Measurements from ENCODE around the gene SH3RF2.

The SH3RF2 gene

DNA sequence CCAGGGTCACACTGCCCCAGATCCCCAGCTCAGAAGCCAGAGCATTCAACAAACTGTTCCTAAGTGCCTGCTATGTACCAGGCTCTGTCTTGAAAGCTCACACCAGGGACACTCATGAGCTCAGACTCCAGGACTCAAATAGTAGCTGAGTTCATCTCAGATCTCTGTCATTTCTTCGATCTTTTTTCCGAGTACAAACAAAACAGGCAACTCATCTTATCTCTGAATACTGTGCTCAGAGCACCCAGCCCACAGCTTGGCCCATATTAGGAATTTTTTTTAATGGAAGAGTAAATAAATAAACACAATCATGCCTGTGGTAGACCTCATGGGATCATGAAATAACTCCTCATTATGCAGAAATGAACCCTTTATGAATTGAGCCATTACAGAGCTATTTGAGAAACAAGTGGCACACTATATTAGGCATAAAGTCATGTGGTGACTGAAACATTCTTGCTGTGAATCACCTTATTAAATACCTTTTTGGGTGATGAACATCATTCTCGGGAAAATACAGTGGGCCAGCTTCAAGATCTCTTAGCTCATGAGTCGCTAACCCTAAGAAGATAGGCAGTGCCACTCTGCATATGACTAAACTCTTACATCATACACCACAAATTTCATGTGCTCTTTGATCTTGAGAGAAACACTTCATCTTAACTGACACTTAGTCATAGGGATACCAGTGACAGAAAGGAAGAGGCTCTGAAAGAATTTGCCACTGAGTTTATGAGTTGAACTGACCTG, 9.9 kb downstream of the SH3RF2 start (continued):
- TF ChIP-seq ZBTB8A (tag by site-specific recombination; IDR thresholded peaks at IDR 0.05) (no peak), ZNF140 (tag by site-specific recombination; IDR thresholded peaks at IDR 0.05) (no peak), OSR2 (tag by site-specific recombination; IDR thresholded peaks at IDR 0.05) (peak; percentile 90), ELK4 (IDR thresholded peaks at IDR 0.05; ENCODE audit: borderline replicate concordance, low read depth, low read length) (no peak), ZBTB6 (tag by site-specific recombination; IDR thresholded peaks at IDR 0.05) (no peak; the same call in 1 of the 2 replicates), ZNF830 (tag by site-specific recombination; IDR thresholded peaks at IDR 0.05; ENCODE audit: low read depth) (no peak), BCL11A (tag by site-specific recombination; IDR thresholded peaks at IDR 0.05; ENCODE audit: low read depth) (peak; percentile 39; the same call in 1 of the 2 replicates), ZNF394 (tag by site-specific recombination; IDR thresholded peaks at IDR 0.05; ENCODE audit: borderline replicate concordance) (peak; percentile 77; the same call in 1 of the 2 replicates), ZNF510 (tag by site-specific recombination; IDR thresholded peaks at IDR 0.05; ENCODE audit: insufficient replicate concordance) (no peak), ZBTB44 (tag by site-specific recombination; IDR thresholded peaks at IDR 0.05) (no peak), KLF8 (tag by site-specific recombination; IDR thresholded peaks at IDR 0.05) (peak; percentile 65), BCL11B (tag by site-specific recombination; IDR thresholded peaks at IDR 0.05; ENCODE audit: low read depth) (no peak), ZNF266 (tag by site-specific recombination; IDR thresholded peaks at IDR 0.05; ENCODE audit: low read depth) (no peak), ZSCAN30 (tag by site-specific recombination; IDR thresholded peaks at IDR 0.05) (no peak), ZNF580 (tag by site-specific recombination; IDR thresholded peaks at IDR 0.05) (no peak), KLF16 (tag by site-specific recombination; IDR thresholded peaks at IDR 0.05) (no peak), PRDM4 (tag by site-specific recombination; IDR thresholded peaks at IDR 0.05) (no peak; the same call in 1 of the 2 replicates), ZNF571 (tag by site-specific recombination; IDR thresholded peaks at IDR 0.05) (no peak), SETDB1 (IDR thresholded peaks at IDR 0.05; ENCODE audit: insufficient read length, low read length) (no peak), MYNN (tag by site-specific recombination; IDR thresholded peaks at IDR 0.05; ENCODE audit: borderline replicate concordance) (no peak), TRIM28 (IDR thresholded peaks at IDR 0.05; ENCODE audit: borderline replicate concordance, low read length) (peak; percentile 46; the same call in 1 of the 2 replicates), ZNF558 (tag by site-specific recombination; IDR thresholded peaks at IDR 0.05) (no peak), ZNF366 (tag by site-specific recombination; conservative IDR thresholded peaks at IDR 0.05) (peak; percentile 97), ZNF23 (tag by site-specific recombination; IDR thresholded peaks at IDR 0.05; ENCODE audit: borderline replicate concordance) (no peak), KLF10 (tag by site-specific recombination; IDR thresholded peaks at IDR 0.05) (peak; percentile 86), YY2 (tag by site-specific recombination; IDR thresholded peaks at IDR 0.05) (no peak)
- TF ChIP-seq, protein P1, sequence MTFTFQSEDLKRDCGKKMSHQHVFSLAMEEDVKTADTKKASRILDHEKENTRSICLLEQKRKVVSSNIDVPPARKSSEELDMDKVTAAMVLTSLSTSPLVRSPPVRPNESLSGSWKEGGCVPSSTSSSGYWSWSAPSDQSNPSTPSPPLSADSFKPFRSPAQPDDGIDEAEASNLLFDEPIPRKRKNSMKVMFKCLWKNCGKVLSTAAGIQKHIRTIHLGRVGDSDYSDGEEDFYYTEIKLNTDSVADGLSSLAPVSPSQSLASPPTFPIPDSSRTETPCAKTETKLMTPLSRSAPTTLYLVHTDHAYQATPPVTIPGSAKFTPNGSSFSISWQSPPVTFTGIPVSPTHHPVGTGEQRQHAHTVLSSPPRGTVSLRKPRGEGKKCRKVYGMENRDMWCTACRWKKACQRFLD (tag by site-specific recombination; IDR thresholded peaks at IDR 0.05), result no peak
- TF ChIP-seq, protein P2, sequence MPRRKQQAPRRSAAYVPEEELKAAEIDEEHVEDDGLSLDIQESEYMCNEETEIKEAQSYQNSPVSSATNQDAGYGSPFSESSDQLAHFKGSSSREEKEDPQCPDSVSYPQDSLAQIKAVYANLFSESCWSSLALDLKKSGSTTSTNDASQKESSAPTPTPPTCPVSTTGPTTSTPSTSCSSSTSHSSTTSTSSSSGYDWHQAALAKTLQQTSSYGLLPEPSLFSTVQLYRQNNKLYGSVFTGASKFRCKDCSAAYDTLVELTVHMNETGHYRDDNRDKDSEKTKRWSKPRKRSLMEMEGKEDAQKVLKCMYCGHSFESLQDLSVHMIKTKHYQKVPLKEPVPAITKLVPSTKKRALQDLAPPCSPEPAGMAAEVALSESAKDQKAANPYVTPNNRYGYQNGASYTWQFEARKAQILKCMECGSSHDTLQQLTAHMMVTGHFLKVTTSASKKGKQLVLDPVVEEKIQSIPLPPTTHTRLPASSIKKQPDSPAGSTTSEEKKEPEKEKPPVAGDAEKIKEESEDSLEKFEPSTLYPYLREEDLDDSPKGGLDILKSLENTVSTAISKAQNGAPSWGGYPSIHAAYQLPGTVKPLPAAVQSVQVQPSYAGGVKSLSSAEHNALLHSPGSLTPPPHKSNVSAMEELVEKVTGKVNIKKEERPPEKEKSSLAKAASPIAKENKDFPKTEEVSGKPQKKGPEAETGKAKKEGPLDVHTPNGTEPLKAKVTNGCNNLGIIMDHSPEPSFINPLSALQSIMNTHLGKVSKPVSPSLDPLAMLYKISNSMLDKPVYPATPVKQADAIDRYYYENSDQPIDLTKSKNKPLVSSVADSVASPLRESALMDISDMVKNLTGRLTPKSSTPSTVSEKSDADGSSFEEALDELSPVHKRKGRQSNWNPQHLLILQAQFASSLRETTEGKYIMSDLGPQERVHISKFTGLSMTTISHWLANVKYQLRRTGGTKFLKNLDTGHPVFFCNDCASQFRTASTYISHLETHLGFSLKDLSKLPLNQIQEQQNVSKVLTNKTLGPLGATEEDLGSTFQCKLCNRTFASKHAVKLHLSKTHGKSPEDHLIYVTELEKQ (tag by site-specific recombination; IDR thresholded peaks at IDR 0.05; ENCODE audit: borderline replicate concordance), result peak; percentile 91; the same call in 1 of the 2 replicates

Measured in HEK293 (cell line).